ENCODE data around the gene DMD. TPM values are rescaled to one million over a fixed set of nuclear protein-coding genes. Genes with fewer than 3 reads are reported as not detected.

Gene DMD
- total RNA-seq, 1 experiment from 2014 or later = 2.2 TPM

DNA sequence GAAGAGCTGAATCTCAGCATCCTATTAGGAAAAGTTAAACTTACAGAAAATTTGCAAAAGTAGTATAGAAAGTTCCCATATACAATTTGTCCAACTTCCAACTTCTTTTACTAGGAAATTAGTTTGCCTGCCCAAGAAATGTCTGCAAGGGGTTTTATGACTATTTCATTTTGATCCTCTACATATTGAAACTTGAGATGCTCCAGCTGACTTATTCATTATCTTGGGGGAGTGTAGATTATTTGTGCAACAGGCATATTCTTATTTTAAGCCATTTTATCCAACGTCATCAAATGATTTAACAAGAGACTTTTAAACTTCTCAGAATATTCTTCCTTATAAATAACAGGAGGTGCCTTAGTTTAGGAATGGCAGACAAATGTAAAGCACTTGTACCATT, 1822.4 kb downstream of the DMD start:
- Histone ChIP-seq H3K27ac (ENCODE audit: low read length) (no peak overlapping the region), H3K4me1 (ENCODE audit: control insufficient read depth, insufficient read depth, low read length) (no peaks in the 10 kb centered on the region), H3K4me3 (ENCODE audit: low read depth in 2 of 2, low read length in 2 of 2) (no peak overlapping the region), H3K9me3 (ENCODE audit: control insufficient read depth, insufficient read depth, low read depth, low read length) (no peaks in the 10 kb centered on the region), H3K36me3 (ENCODE audit: control insufficient read depth, insufficient read depth, low read length) (no peaks in the 10 kb centered on the region), H3K27me3 (ENCODE audit: control insufficient read depth, insufficient read depth, low read length) (no peaks in the 10 kb centered on the region)
- TF ChIP-seq POLR2AphosphoS5 (IDR thresholded peaks at IDR 0.05; ENCODE audit: low read depth, low read length) = no peak
- TF ChIP-seq SIN3A (IDR thresholded peaks at IDR 0.05; ENCODE audit: borderline replicate concordance, insufficient read depth, low read depth, low read length) = no peak
- TF ChIP-seq, protein P1, sequence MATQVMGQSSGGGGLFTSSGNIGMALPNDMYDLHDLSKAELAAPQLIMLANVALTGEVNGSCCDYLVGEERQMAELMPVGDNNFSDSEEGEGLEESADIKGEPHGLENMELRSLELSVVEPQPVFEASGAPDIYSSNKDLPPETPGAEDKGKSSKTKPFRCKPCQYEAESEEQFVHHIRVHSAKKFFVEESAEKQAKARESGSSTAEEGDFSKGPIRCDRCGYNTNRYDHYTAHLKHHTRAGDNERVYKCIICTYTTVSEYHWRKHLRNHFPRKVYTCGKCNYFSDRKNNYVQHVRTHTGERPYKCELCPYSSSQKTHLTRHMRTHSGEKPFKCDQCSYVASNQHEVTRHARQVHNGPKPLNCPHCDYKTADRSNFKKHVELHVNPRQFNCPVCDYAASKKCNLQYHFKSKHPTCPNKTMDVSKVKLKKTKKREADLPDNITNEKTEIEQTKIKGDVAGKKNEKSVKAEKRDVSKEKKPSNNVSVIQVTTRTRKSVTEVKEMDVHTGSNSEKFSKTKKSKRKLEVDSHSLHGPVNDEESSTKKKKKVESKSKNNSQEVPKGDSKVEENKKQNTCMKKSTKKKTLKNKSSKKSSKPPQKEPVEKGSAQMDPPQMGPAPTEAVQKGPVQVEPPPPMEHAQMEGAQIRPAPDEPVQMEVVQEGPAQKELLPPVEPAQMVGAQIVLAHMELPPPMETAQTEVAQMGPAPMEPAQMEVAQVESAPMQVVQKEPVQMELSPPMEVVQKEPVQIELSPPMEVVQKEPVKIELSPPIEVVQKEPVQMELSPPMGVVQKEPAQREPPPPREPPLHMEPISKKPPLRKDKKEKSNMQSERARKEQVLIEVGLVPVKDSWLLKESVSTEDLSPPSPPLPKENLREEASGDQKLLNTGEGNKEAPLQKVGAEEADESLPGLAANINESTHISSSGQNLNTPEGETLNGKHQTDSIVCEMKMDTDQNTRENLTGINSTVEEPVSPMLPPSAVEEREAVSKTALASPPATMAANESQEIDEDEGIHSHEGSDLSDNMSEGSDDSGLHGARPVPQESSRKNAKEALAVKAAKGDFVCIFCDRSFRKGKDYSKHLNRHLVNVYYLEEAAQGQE (IDR thresholded peaks at IDR 0.05; ENCODE audit: insufficient read depth in 1 of 2, low read depth in 2 of 2, low read length in 1 of 2) = no peak
- no peak for TF ChIP-seq TCF7L2 (IDR thresholded peaks at IDR 0.05; ENCODE audit: low read depth, low read length)
- TF ChIP-seq, protein P2, sequence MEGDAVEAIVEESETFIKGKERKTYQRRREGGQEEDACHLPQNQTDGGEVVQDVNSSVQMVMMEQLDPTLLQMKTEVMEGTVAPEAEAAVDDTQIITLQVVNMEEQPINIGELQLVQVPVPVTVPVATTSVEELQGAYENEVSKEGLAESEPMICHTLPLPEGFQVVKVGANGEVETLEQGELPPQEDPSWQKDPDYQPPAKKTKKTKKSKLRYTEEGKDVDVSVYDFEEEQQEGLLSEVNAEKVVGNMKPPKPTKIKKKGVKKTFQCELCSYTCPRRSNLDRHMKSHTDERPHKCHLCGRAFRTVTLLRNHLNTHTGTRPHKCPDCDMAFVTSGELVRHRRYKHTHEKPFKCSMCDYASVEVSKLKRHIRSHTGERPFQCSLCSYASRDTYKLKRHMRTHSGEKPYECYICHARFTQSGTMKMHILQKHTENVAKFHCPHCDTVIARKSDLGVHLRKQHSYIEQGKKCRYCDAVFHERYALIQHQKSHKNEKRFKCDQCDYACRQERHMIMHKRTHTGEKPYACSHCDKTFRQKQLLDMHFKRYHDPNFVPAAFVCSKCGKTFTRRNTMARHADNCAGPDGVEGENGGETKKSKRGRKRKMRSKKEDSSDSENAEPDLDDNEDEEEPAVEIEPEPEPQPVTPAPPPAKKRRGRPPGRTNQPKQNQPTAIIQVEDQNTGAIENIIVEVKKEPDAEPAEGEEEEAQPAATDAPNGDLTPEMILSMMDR (IDR thresholded peaks at IDR 0.05) = no peak
- ChIA-PET POLR2A (no interaction called here), CTCF (no interaction called here)
- ATAC-seq (no peak), DNase-seq (ENCODE audit: low read depth, low spot score) (no peak)
- no TSS peak for BruUV-seq (replicated peaks)
- intact Hi-C loops (cut with micrococcal nuclease; ENCODE audit: unreplicated experiment) = no loop called here
- in situ Hi-C loops (cut with HindIII; ENCODE audit: low pct_unique_long_range_greater_than_20kb, low sequenced_read_pairs) = no loop called here

DNA sequence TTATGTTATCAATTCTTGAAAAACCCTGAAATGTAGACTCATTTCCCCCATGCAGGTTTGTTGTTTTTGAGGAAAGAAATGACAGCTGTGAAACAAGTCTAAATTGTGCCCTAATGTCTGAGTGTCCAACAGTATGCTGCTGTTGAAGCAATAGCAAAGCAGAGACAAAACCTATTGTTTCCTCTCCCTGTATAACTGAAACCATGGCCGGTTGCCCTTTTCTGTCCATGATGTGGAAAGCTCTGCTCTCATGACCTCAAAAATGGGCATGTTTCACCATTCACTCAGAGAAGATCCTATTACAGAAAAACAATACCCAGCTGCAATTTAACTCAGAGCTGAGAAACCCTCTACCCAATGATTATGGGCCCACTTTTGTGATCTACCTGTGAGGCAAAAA, 1826.9 kb downstream of the DMD start:
- intact Hi-C loops (cut with micrococcal nuclease; ENCODE audit: unreplicated experiment) = no loop called here
- H3K4me3 ChIP-seq (ENCODE audit: low read depth in 2 of 2, low read length in 2 of 2) = no peak overlapping the region

More for the DNA sequence above, 1826.9 kb downstream of the DMD start:
- Histone ChIP-seq H3K36me3 (ENCODE audit: control insufficient read depth, insufficient read depth, low read length) (no peaks in the 10 kb centered on the region), H3K27ac (ENCODE audit: low read length) (no peak overlapping the region), H3K9me3 (ENCODE audit: control insufficient read depth, insufficient read depth, low read depth, low read length) (no peaks in the 10 kb centered on the region), H3K4me1 (ENCODE audit: control insufficient read depth, insufficient read depth, low read length) (no peaks in the 10 kb centered on the region), H3K27me3 (ENCODE audit: control insufficient read depth, insufficient read depth, low read length) (no peaks in the 10 kb centered on the region)
- CTCF ChIA-PET = no interaction called here
- ATAC-seq (no peak), DNase-seq (ENCODE audit: low read depth, low spot score) (no peak)
- BruUV-seq (replicated peaks) = no TSS peak
- POLR2A ChIA-PET = no interaction called here
- TF ChIP-seq TCF7L2 (IDR thresholded peaks at IDR 0.05; ENCODE audit: low read depth, low read length) (no peak), POLR2AphosphoS5 (IDR thresholded peaks at IDR 0.05; ENCODE audit: low read depth, low read length) (no peak), SIN3A (IDR thresholded peaks at IDR 0.05; ENCODE audit: borderline replicate concordance, insufficient read depth, low read depth, low read length) (no peak)
- TF ChIP-seq, protein P1 (IDR thresholded peaks at IDR 0.05; ENCODE audit: insufficient read depth in 1 of 2, low read depth in 2 of 2, low read length in 1 of 2) = no peak
- TF ChIP-seq, protein P2 (IDR thresholded peaks at IDR 0.05) = no peak
- in situ Hi-C loops (cut with HindIII; ENCODE audit: low pct_unique_long_range_greater_than_20kb, low sequenced_read_pairs) = no loop called here

Data from Panc1 (cell line).